ENCODE data around the gene TRPV4. TPM values are rescaled to one million over a fixed set of nuclear protein-coding genes. Genes with fewer than 3 reads are reported as not detected.
"Not testable (repeated sequence)": the region's sequence is repeated elsewhere in the genome, so short reads cannot be mapped to it uniquely, and the experiment has no call there.

TRPV4 gene
- polyA plus RNA-seq (ENCODE audit: insufficient read length in 10 of 10): 1 to 10 TPM in 6 of 10 donors, under 1 TPM in 4; 0.50 to 2.8 (median 1.1) TPM
- long read RNA-seq, donor 1: 0 reads
- long read RNA-seq, donor 2: 0 reads
- long read RNA-seq, donor 3: 0 reads
- long read RNA-seq, donor 4: 0 reads
- long read RNA-seq, donor 5: 0 reads
- long read RNA-seq, donor 6: 0 reads
- long read RNA-seq, donor 7, partial matches to known transcripts: 0 of 2 reads
- long read RNA-seq, donor 7, other reads (novel, unspliced or antisense): 0 of 2 reads
- long read RNA-seq, donor 8: 0 reads
- long read RNA-seq, donor 9: 0 reads

- DNase-seq: peak; percentile 30 to 77 (median 46)
These were observed at the start of gene TRPV4 for GRCh38 chr12:109833307-109834189. Gene TRPV4 (minus strand): TSS chr12:109833398. CDS start chr12:109814796, 18,602 bp downstream.

- DNase-seq: no peak
These were observed 48.6 kb upstream of the TRPV4 start for GRCh38 chr12:109881752-109882151.

- no peak for DNase-seq
These were observed 47.7 kb upstream of the TRPV4 start for GRCh38 chr12:109880938-109881337.

- DNase-seq: peak; percentile 86 to 94 (median 92)
These were observed 47.1 kb upstream of the TRPV4 start, which contains the start of gene GLTP for GRCh38 chr12:109880043-109880931. Gene GLTP (minus strand): TSS chr12:109880541. CDS start chr12:109880374, 167 bp downstream.

- peak in 2 of 3 donors; percentile 36 to 72 for DNase-seq
These were observed 46.3 kb upstream of the TRPV4 start for GRCh38 chr12:109879351-109880042.

- DNase-seq: no peak
These were observed 45.6 kb upstream of the TRPV4 start for GRCh38 chr12:109878749-109879148.

- DNase-seq: no peak
These were observed 45.0 kb upstream of the TRPV4 start for GRCh38 chr12:109878247-109878625.

- no peak for DNase-seq
These were observed 44.5 kb upstream of the TRPV4 start for GRCh38 chr12:109877504-109878246.

GRCh38 chr12:109876406-109876805 lies 43.2 kb upstream of the TRPV4 start:
- no peak for DNase-seq

GRCh38 chr12:109875572-109876131 lies 42.5 kb upstream of the TRPV4 start:
- no peak for DNase-seq

GRCh38 chr12:109873653-109874052 lies 40.5 kb upstream of the TRPV4 start:
- no peak for DNase-seq

- DNase-seq: no peak
These were observed 38.6 kb upstream of the TRPV4 start for GRCh38 chr12:109871668-109872314.

- DNase-seq: no peak
These were observed 37.5 kb upstream of the TRPV4 start for GRCh38 chr12:109870648-109871047.

- DNase-seq: no peak
These were observed 35.2 kb upstream of the TRPV4 start for GRCh38 chr12:109868182-109869051.

- DNase-seq: no peak
These were observed 31.7 kb upstream of the TRPV4 start for GRCh38 chr12:109864916-109865315.

GRCh38 chr12:109863847-109864712 lies 30.9 kb upstream of the TRPV4 start:
- no peak for DNase-seq

GRCh38 chr12:109862491-109862890 lies 29.3 kb upstream of the TRPV4 start:
- DNase-seq: not testable (repeated sequence)
